Stimulated activated CD4-positive, alpha-beta T cell treated with anti-CD3 and anti-CD28 coated beads, Interleukin-12 subunit alpha, Interleukin-12 subunit beta, amount 100 ng/mL, for 4 hours (primary cell): Measurements from ENCODE around the gene SNN.

Experiments used
- DNase-seq: peaks from one replicate; pipeline ENCODE4 v3.0.0-alpha.2; 2020

SNN gene

GRCh38 chr16:11706180-11706742 lies 38.0 kb downstream of the SNN start:
- DNase-seq, result no peak

- no peak for DNase-seq
Measured at GRCh38 chr16:11707679-11708197, 39.5 kb downstream of the SNN start.

DNA sequence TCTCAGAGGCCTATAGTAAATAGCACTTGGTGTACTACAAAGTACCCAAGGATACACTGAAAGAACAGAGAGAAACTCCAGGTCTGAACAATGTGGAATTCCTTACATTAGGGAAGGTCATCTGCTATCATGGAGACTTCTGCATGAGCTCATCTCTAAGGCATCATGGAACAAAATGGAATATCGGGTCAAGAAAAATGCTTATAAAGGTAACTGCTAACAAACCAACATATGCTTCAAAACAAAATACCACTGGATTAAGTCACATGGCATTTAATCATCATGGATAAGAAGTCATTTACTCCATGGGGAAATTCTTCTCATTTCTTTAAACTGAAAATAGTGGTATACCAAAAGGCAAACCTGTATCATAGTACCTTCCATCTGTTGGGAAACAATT lies 40.2 kb downstream of the SNN start:
- DNase-seq, result no peak

- DNase-seq, result no peak
Measured at GRCh38 chr16:11711662-11712061, 43.4 kb downstream of the SNN start.

GRCh38 chr16:11712122-11712521 lies 43.9 kb downstream of the SNN start:
- DNase-seq, result no peak

DNA sequence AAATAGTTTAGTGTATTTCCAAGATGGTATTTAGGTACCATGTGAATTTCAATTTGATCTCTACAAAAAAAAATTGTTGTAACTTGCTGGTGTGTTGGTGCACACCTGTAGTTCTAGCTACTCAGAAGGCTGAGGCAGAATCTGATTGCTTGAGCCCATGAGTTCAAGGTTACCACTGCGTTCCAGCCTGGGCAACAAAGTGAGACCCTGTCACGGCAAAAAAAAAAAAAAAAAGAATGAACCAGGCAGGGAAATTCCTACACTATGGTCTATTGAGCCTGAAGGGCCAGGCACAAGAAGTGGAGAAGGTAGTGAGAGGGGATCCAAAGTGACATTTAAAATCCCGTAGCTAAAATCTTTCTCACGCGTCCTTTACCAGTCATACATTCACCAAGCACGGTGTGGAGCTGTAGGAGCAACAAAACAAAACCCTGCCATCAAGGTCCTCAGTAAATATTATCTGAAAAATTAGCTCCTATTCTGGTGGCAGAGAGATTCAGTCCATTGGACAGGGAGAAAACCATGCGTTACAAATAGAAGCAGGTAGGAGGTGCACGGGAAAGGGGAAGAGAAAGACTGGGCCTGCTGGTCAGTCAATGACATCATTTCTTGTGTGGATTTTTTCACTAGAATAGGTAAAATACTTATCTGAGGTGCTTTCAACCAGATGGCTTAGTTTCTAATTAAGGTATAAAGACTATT lies 47.1 kb downstream of the SNN start:
- DNase-seq, result no peak

- no peak for DNase-seq
Measured at GRCh38 chr16:11716336-11716735, 48.1 kb downstream of the SNN start.

- DNase-seq, result no peak
Measured at GRCh38 chr16:11717811-11718210, 49.6 kb downstream of the SNN start.

DNA sequence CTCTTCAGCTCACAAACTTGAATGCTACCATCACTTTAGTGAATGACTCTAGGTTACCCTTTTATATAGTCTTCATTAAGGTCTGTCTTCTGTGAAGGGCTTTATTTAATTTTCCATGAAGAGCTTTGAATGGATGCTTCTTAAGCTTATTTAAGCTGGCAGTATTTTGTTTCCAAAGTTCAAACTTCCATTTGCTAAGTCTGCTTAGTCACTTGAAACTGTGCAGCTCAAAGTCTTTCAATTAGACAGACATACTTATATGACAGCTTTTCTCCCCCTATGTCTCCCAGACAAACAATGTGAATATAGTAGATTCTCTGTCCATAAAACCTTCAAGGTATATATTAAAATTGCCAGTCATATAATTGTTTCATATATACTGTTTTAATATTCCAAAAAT lies 50.9 kb downstream of the SNN start:
- DNase-seq, result no peak

DNA sequence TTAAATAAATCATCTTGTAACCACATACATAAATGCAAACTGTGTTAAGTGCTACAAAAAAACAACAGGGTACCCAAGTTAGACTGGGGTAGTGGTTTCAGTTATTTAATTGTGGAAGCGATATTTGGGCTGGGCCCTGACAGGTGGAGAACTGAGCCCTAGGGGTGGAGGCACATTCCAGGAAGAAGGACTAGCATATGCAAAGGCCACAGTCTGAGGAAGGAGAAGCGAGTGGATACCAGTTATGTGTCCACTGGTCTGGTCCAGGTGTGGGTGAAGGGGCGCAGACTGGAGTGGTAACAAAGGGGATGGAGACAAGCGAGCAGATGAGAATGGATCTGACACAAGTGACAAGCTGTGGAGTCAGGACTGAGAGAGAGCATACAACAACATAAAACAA lies 51.5 kb downstream of the SNN start:
- no peak for DNase-seq

- DNase-seq, result no peak
Measured at GRCh38 chr16:11721781-11722467, 53.7 kb downstream of the SNN start.

DNA sequence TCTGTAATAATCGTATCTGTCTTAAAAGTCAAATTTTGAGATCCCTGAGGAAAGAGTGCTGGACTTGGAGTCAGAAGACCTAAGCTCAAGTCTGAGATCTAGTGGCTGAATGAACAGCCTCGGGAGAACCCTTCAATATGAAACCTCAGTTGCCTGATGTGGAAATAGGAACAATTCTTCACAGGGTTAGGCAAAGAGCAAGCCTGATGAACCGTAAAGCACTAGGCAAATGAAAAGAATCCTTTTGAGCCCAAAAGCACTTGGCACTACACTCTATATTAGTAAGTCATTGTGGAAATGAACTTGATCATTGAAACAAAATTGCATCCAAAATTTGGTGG lies 54.2 kb downstream of the SNN start:
- no peak for DNase-seq

DNA sequence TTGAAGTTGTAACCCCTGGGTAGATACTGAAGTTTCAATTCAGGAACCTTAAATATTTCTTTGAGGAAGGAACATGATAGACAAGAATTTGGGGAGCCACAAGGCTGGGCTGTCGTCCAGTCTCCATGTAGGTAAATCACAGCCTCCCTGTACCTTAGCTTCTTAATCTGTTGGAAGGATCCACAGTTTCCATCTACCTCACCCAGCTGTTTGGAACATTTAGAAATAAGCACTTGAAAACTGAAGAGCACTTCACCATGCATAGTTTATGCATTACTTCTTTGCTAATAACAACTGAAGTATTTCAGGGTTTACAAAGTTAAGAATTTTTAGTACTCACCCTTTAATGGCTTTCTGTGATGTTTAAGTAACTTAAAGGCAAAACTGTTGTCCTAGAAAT lies 57.2 kb downstream of the SNN start:
- DNase-seq, result no peak

- no peak for DNase-seq
Measured at GRCh38 chr16:11726008-11726407, 57.8 kb downstream of the SNN start.

- DNase-seq, result no peak
Measured at GRCh38 chr16:11727796-11728543, 59.7 kb downstream of the SNN start.
